Small intestine (tissue), 7 donors: ENCODE data around the gene PPIL6. TPM values are rescaled to one million over a fixed set of nuclear protein-coding genes. Genes with fewer than 3 reads are reported as not detected.
"Not testable (repeated sequence)": the region's sequence is repeated elsewhere in the genome, so short reads cannot be mapped to it uniquely, and the experiment has no call there.

ENCODE experiments used
- DNase-seq, 2 donors: peaks; one replicate each; pipeline versions ENCODE4 v3.0.0 to v3.0.0-alpha.2; 2013
- FAIRE-seq: peaks from 2 replicates; lab custom pipeline; 2012; peaks lifted over from hg19 to GRCh38; lab: Jason Lieb, UNC
- H3K27ac ChIP-seq, 3 donors: one replicate each; pipeline ENCODE4 v1.5.1; 2013; ENCODE audit warnings: low read length in 2 of 3, mild to moderate bottlenecking in 2 of 3, control low read depth in 1 of 3, inconsistent platforms in 1 of 3, low read depth in 1 of 3, moderate library complexity in 1 of 3
- H3K27me3 ChIP-seq, 3 donors: one replicate each; pipeline ENCODE4 v1.6.1; 2013; ENCODE audit warnings: low read length in 3 of 3, inconsistent platforms in 1 of 3; ENCODE audit not compliant: control insufficient read depth in 3 of 3, insufficient read depth in 3 of 3
- H3K36me3 ChIP-seq, 3 donors: one replicate each; pipeline ENCODE4 v1.6.1; 2013; ENCODE audit warnings: low read length in 3 of 3, inconsistent platforms in 1 of 3, low read depth in 1 of 3, mild to moderate bottlenecking in 1 of 3, moderate library complexity in 1 of 3; ENCODE audit not compliant: control insufficient read depth in 3 of 3, insufficient read depth in 2 of 3
- H3K4me1 ChIP-seq, 3 donors: one replicate each; pipeline ENCODE4 v1.6.1; 2013; ENCODE audit warnings: low read length in 2 of 3, inconsistent platforms in 1 of 3, low read depth in 1 of 3, mild to moderate bottlenecking in 1 of 3, moderate library complexity in 1 of 3; ENCODE audit not compliant: control insufficient read depth in 3 of 3, insufficient read depth in 2 of 3
- H3K4me3 ChIP-seq, 3 donors: one replicate each; pipeline ENCODE4 v1.5.1; 2013; ENCODE audit warnings: low read length in 3 of 3, control low read depth in 1 of 3, inconsistent platforms in 1 of 3, low read depth in 1 of 3, mild to moderate bottlenecking in 1 of 3, moderate library complexity in 1 of 3
- H3K9me3 ChIP-seq, 2 donors: one replicate each; pipeline ENCODE4 v1.6.1; 2013; ENCODE audit warnings: low read depth in 1 of 2, low read length in 1 of 2; ENCODE audit not compliant: control insufficient read depth in 2 of 2, insufficient read depth in 1 of 2
- WGBS, 3 donors: extraction: QIAGEN DNeasy Blood & Tissue Kit; methylation state at CpG; one replicate each; pipeline ENCODE4 v1.1.7; 2013; 5-methylcytosine and 5-hydroxymethylcytosine counted together
- polyA plus RNA-seq, 4 donors: library from polyadenylated mRNA; stranded (reverse) in 3 of 4; unstranded in 1 of 4; fragments of 200-250 nt in 3 of 4; fragments of 120-200 nt in 1 of 4; gene quantifications; one replicate each; pipeline versions ENCODE4 v1.2.1 to v1.2.3, GENCODE V29; 2013
- donor health status: healthy with polysubstance abuse.
- donor health status: control.
- donor health status: control.
- donor health status: Bipolar disorder and iron deficiency.
- donor health status: healthy.

PPIL6 gene
- polyA plus RNA-seq, 4 donors, result 0.22 to 4.8 (median 0.76) TPM; not detected in 1

DNA sequence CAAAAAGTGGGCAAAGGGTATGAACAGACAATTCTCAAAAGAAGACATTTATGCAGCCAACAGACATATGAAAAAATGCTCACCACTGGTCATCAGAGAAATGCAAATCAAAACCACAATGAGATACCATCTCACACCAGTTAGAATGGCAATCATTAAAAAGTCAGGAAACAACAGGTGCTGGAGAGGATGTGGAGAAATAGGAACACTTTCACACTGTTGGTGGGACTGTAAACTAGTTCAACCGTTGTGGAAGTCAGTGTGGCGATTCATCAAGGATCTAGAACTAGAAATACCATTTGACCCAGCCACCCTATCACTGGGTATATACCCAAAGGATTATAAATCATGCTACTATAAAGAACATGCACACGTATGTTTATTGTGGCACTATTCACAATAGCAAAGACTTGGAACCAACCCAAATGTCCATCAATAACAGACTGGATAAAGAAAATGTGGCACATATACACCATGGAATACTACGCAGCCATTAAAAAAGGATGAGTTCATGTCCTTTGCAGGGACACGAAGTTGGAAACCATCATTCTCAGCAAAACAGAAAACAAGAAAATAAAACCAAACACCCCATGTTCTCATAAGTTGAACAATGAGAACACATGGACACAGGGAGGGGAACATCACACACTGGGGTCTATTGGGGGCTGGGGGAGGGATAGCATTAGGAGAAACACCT is 75.9 kb downstream of the PPIL6 start:
- not testable (repeated sequence) for H3K4me3 ChIP-seq, FAIRE-seq, DNase-seq, H3K27ac ChIP-seq, H3K4me1 ChIP-seq, H3K27me3 ChIP-seq
- H3K36me3 ChIP-seq, result peaks cover 9 to 31% (median 14%) of the 10 kb centered on the region in 3 donors
- WGBS, 3 donors, result 93 to 98% (median 93%) methylated on average over 5 of the region's 5 CpGs
- H3K9me3 ChIP-seq, result peaks cover 0 to 11% of the 10 kb centered on the region in 2 donors

DNA sequence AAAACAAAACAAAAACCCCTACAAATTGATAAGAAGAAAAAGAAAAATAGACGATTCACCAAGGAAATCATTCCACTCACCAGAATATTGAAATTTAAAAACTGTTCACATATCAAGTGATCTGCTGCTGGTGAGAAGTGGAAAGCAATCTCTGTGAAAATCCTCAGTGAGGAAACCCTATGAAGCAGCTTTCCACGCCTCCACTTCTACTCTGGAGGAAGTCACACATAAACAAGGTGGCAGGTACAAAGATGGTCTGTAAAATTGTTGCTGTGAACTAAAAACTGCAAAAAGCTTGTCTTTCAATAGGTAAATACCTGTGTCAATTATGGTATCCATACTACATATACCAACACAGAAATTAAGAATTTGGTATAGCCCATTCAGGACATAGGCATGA is 76.7 kb downstream of the PPIL6 start:
- H3K4me3 ChIP-seq, result no peak overlapping the region
- no peak for DNase-seq
- peaks cover 0 to 11% of the 10 kb centered on the region in 2 donors for H3K9me3 ChIP-seq
- H3K36me3 ChIP-seq, result peaks cover 9 to 31% (median 21%) of the 10 kb centered on the region in 3 donors
- no peak for FAIRE-seq
- H3K4me1 ChIP-seq, result peaks cover 0 to 3% (median 0%) of the 10 kb centered on the region in 3 donors
- no peak overlapping the region for H3K27ac ChIP-seq
- no peaks in the 10 kb centered on the region for H3K27me3 ChIP-seq
- 92 to 95% (median 93%) methylated on average over 2 of the region's 2 CpGs for WGBS, 3 donors

DNA sequence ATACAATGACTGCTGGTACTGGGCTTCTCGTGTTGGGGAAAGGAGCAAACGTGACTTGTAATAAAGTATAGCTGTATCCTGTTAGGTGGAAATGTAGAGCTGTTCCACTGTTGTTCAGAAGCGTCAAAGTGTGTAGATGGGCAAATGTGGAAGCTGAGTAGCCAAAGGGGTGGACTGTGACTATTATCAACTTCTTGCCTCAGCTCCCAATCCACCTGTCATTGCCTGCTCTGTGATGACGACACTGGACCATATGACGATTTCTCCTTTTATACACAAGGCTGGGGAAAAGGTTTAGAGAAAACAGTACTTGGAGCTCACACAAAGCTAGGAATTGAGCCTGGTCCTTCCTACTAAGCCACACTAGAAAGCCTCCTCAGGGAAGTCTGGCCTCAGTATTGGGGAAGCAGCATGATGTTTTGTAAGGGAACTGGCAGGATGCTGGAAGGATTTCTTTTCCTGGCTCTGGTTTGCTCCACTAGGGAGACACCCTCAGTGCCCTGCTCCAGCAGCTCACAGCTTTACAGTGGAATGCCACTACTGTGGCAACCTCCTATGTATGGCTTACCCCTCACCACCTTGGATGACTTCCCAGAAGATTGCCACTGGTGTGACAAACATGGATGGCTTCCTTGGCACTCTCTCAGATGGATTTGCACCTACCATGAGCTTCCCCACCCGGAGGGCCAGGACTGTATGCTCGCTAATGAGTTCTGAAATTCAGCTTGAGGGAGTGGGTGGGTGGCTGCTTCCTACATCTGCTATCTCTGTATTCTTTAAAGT is 78.1 kb downstream of the PPIL6 start:
- Histone ChIP-seq H3K27ac (no peak overlapping the region), H3K9me3 (peaks cover 0 to 12% of the 10 kb centered on the region in 2 donors), H3K27me3 (no peaks in the 10 kb centered on the region), H3K4me1 (peaks cover 0 to 3% (median 0%) of the 10 kb centered on the region in 3 donors), H3K4me3 (no peak overlapping the region), H3K36me3 (peaks cover 9 to 31% (median 27%) of the 10 kb centered on the region in 3 donors)
- DNase-seq, result no peak
- 95 to 97% (median 96%) methylated on average over 7 of the region's 7 CpGs for WGBS, 3 donors
- FAIRE-seq, result no peak

DNA sequence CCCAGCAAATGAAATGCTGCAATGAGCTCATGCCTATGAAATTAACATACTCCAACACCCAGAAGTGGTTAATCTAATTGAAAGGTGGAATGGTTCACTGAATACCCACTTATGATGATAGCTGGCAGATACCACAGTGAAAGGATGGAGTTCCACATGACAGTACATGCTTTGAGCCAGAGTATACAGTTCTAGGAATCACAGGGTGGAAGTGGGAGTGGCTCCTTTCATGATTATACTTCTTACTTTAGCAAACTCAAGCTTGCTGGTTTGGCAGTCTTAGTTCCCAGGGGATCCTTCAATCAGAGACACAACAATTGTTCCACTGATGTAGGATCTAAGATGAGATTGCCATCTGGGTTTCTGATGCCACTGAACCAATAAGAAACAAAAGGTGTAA is 79.6 kb downstream of the PPIL6 start:
- peaks cover 9 to 37% (median 27%) of the 10 kb centered on the region in 3 donors for H3K36me3 ChIP-seq
- no peaks in the 10 kb centered on the region for H3K27me3 ChIP-seq
- FAIRE-seq (no peak), DNase-seq (no peak)
- H3K4me3 ChIP-seq, result no peak overlapping the region
- H3K4me1 ChIP-seq, result peaks cover 0 to 3% (median 0%) of the 10 kb centered on the region in 3 donors
- peaks cover 0 to 26% of the 10 kb centered on the region in 2 donors for H3K9me3 ChIP-seq
- no peak overlapping the region for H3K27ac ChIP-seq

DNA sequence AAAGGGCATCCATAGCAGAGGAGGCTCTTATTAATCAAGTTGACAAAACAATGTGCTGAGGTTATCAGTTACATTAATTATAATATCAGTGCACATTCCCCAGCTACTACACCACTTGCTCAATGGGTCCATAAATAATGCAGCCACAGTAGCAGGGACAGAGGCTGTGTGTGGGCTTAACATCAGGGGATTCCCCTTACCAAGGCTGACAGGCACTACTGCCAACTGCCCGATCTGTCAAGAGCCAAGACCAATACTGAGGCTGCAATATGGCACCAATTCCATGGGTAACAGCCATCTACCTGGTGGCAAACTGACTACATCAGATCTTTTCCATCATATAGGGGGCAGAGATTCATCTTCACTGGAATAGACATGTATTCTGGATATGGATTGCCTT is 80.1 kb downstream of the PPIL6 start:
- FAIRE-seq (no peak), DNase-seq (no peak)
- peaks cover 0 to 26% of the 10 kb centered on the region in 2 donors for H3K9me3 ChIP-seq
- H3K36me3 ChIP-seq, result peaks cover 9 to 34% (median 27%) of the 10 kb centered on the region in 3 donors
- H3K27me3 ChIP-seq, result no peaks in the 10 kb centered on the region
- H3K4me1 ChIP-seq, result peaks cover 0 to 3% (median 0%) of the 10 kb centered on the region in 3 donors
- no peak overlapping the region for H3K27ac ChIP-seq
- H3K4me3 ChIP-seq, result no peak overlapping the region
- WGBS, 3 donors, result 98 to 100% (median 100%) methylated on average over 1 of the region's 1 CpG

DNA sequence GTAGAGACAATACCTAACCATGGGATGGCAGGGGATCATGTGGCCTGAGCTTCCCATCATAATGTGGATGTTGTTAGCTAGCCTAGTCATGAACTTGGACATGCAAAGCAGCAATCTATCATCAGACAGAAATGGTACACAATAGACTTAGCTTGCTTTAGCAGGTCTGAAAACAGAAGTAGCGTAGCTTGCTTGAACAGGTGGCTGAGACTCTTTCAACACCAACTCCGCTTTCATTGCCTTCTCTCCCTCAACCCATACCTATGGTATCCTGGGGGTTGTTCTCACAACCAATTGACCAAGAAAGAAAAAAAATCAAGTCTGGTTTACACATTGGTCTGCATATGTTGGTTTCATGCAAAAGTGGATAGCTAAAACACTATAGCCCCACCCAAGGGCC is 81.2 kb downstream of the PPIL6 start:
- WGBS, 3 donors, result 94 to 98% (median 97%) methylated on average over 2 of the region's 2 CpGs
- Histone ChIP-seq H3K4me3 (no peak overlapping the region), H3K27me3 (no peaks in the 10 kb centered on the region), H3K36me3 (peaks cover 9 to 32% (median 24%) of the 10 kb centered on the region in 3 donors), H3K27ac (no peak overlapping the region), H3K4me1 (peaks cover 0 to 3% (median 0%) of the 10 kb centered on the region in 3 donors), H3K9me3 (peaks cover 0 to 26% of the 10 kb centered on the region in 2 donors)
- no peak for DNase-seq
- no peak for FAIRE-seq

DNA sequence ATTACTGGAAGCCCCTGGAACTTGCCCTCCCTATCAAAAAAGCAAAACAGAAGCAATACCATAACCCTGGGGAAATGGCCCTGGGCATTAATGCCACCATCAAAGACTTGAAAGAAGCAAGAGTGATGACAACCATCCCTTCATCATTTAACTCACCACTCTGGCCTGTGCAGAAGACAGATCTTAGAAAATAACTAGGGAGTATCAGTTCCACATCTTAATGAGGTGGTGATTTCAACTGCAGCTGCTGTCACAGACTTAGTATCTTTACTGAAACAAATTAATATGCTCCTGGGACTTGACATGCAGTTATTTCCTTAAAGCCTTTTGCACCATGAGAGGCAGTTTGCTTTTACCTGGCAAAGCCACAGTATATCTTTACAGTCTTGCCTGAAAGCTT is 82.2 kb downstream of the PPIL6 start:
- Histone ChIP-seq H3K4me3 (no peak overlapping the region), H3K4me1 (peaks cover 0 to 3% (median 0%) of the 10 kb centered on the region in 3 donors), H3K9me3 (peaks cover 0 to 26% of the 10 kb centered on the region in 2 donors), H3K36me3 (peaks cover 9 to 28% (median 24%) of the 10 kb centered on the region in 3 donors), H3K27me3 (no peaks in the 10 kb centered on the region), H3K27ac (no peak overlapping the region)
- FAIRE-seq (no peak), DNase-seq (no peak)

DNA sequence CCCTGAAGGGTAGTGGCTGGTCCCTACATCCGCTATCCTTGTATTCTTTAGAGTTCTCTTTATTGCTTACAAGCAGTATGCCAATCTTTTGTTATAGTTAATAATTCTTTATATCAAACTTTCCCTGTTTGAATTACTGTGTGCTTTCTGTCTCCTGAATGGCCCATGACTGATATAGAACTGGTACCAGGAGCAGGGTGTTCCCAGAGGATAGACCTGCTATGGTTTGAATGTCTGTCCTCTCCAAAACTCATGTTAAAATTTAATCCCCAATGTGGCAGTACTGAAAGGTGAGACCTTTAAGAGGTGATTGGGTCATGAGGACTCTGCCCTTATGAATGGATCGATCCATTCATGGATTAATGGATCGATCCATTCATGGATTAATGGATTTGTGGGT is 84.2 kb downstream of the PPIL6 start:
- WGBS, 3 donors, result 96 to 99% (median 97%) methylated on average over 3 of the region's 3 CpGs
- FAIRE-seq (no peak), DNase-seq (no peak)
- H3K36me3 ChIP-seq, result peaks cover 0 to 22% (median 12%) of the 10 kb centered on the region in 3 donors
- no peak overlapping the region for H3K27ac ChIP-seq
- H3K4me1 ChIP-seq, result peaks cover 8 to 12% (median 9%) of the 10 kb centered on the region in 3 donors
- no peak overlapping the region for H3K4me3 ChIP-seq
- peaks cover 0 to 15% of the 10 kb centered on the region in 2 donors for H3K9me3 ChIP-seq
- H3K27me3 ChIP-seq, result no peaks in the 10 kb centered on the region
